Lung (tissue), 16 donors: Measurements from ENCODE around the gene CENPVL1. TPM values are rescaled to one million over a fixed set of nuclear protein-coding genes. Genes with fewer than 3 reads are reported as not detected.
"Not testable (repeated sequence)": the region's sequence is repeated elsewhere in the genome, so short reads cannot be mapped to it uniquely, and the experiment has no call there.

Experiments
- ATAC-seq: fragments of 200-7000 bp; cut with Tn5 transposase; one replicate; pipeline ENCODE4 v1.9.1; 2020; ENCODE audit warnings: moderate number of reproducible peaks; ENCODE audit not compliant: insufficient read depth, low FRiP score
- DNase-seq, 3 donors: peaks; one replicate each; pipeline ENCODE4 v3.0.0-alpha.2; 2013 to 2017
- H3K27ac ChIP-seq, 2 donors: one replicate each; pipeline ENCODE4 v1.5.1; 2013; ENCODE audit warnings: mild to moderate bottlenecking in 2 of 2, moderate library complexity in 2 of 2, control low read depth in 1 of 2, inconsistent platforms in 1 of 2, low read depth in 1 of 2, low read length in 1 of 2
- H3K27me3 ChIP-seq, 3 donors: one replicate each; pipeline ENCODE4 v1.5.1; 2013; ENCODE audit warnings: low read length in 2 of 3; ENCODE audit not compliant: control insufficient read depth in 3 of 3, insufficient read depth in 3 of 3
- H3K36me3 ChIP-seq, 4 donors: one replicate each; pipeline ENCODE4 v1.5.1; 2013; ENCODE audit warnings: low read length in 4 of 4, mild to moderate bottlenecking in 1 of 4, moderate library complexity in 1 of 4; ENCODE audit not compliant: control insufficient read depth in 4 of 4, insufficient read depth in 4 of 4
- H3K4me1 ChIP-seq, 5 donors: one replicate each; pipeline ENCODE4 v1.5.1; 2013; ENCODE audit warnings: low read length in 5 of 5, mild to moderate bottlenecking in 2 of 5, moderate library complexity in 1 of 5; ENCODE audit not compliant: control insufficient read depth in 5 of 5, insufficient read depth in 5 of 5
- H3K4me3 ChIP-seq: one replicate; pipeline ENCODE4 v1.5.1; 2013; ENCODE audit warnings: mild to moderate bottlenecking, control low read depth, moderate library complexity
- H3K9ac ChIP-seq, 2 donors: one replicate each; pipeline ENCODE4 v1.5.1; 2013; ENCODE audit warnings: low read length in 2 of 2, control low read depth in 1 of 2; ENCODE audit not compliant: insufficient read depth in 1 of 2
- H3K9me3 ChIP-seq, 4 donors: one replicate each; pipeline ENCODE4 v1.5.1; 2013; ENCODE audit warnings: low read length in 3 of 4, mild to moderate bottlenecking in 1 of 4, moderate library complexity in 1 of 4; ENCODE audit not compliant: control insufficient read depth in 4 of 4, insufficient read depth in 3 of 4
- WGBS, 2 donors: extraction: QIAGEN DNeasy Blood & Tissue Kit; methylation state at CpG; one replicate each; pipeline ENCODE4 v1.1.7; 2013; 5-methylcytosine and 5-hydroxymethylcytosine counted together
- long read RNA-seq, 5 donors: transcript quantifications; one replicate each; lab custom pipeline, GENCODE V29; 2026
- polyA plus RNA-seq, 2 donors: library from polyadenylated mRNA; stranded (reverse); fragments of 200-250 nt; gene quantifications; one replicate each; pipeline ENCODE4 v1.2.1, GENCODE V29; 2013
- total RNA-seq, 2 donors: library from RNA; depleted of rRNA in 1 of 2; stranded (reverse); fragments of >200 nt in 1 of 2; gene quantifications; one replicate each; pipeline ENCODE4 v1.2.1, GENCODE V29; 2014 to 2021
- TF ChIP-seq, protein P1 (sequence below): IDR thresholded peaks from 2 replicates; pipeline ENCODE4 v1.5.1; 2012; ENCODE audit warnings: mild to moderate bottlenecking; ENCODE audit errors: control extremely low read depth, extremely low read depth
- donor health status: control.
- donor health status: control.
- donor health status: Bipolar disorder and iron deficiency.
- donor health status: healthy.
- donor health status: DM: yes; HTN: yes; CAD: no.

Gene CENPVL1
- total RNA-seq, result not detected
- polyA plus RNA-seq, result not detected
- long read RNA-seq, donor 1, result 0 reads
- long read RNA-seq, donor 2, result 0 reads
- long read RNA-seq, donor 3, result 0 reads
- long read RNA-seq, donor 4, result 0 reads
- long read RNA-seq, donor 5, result 0 reads

DNA sequence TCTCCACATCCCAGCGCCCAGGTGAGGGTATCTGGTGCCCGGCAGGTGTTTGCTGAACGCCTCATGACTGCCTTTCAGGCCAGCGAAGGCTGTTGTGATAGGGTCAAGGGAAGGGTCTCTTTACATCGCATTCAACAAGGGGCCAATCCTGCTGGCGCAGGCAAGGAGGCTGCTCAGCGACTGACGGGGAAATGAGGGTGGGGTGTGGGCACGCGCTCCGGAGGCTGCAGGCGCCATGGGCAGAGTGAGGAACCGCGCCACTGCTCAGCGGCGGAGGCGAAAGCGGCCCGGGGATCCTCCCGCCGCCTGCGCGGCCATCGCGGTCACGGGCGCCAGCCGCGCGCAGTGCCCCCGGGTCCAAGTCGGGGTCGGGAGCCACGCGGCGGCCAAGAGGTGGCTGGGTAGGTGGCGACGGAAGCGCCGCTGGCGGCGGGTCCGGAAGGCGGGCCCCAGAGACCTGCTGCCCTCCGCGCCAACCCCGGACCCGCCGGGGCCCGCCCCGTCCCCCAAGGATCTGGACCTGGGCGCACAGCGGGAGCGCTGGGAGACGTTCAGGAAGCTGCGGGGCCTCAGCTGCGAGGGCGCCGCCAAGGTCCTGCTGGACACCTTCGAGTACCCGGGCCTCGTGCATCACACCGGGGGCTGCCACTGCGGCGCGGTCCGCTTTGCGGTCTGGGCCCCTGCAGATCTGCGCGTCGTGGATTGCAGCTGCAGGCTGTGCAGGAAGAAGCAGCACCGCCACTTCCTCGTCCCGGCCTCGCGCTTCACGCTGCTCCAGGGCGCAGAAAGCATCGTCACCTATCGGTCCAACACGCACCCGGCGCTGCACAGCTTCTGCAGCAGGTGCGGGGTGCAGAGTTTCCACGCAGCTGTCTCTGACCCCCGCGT is at the start of gene CENPVL1:
Gene CENPVL1 (plus strand): TSS at position 236 of the 888 bp plus-strand sequence. CDS start 0 bp downstream, at position 236.
- not testable (repeated sequence) for H3K4me3 ChIP-seq, DNase-seq, H3K9me3 ChIP-seq, H3K36me3 ChIP-seq, H3K4me1 ChIP-seq, H3K27ac ChIP-seq, ATAC-seq, H3K9ac ChIP-seq, H3K27me3 ChIP-seq
- no CpG with 5 or more reads among the region's 87 CpGs for WGBS, 2 donors

DNA sequence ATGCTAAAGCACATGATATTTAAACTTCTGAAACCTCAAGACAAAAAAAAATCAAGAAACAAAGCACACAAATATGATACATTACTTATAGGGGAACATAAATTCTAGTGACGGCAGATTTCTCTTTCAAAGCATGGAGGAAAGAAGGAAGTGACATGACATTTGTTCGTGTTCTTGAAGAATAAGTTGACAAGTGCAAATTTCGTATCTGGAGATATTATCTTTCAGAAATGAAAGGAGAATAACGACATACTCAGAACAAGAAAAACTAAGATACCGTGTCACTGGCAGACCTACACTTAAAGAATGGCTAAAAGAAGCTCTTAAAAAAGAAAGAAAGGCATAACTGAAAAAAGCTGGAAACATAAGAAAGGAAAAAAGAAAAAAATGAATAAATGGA is 44.3 kb upstream of the CENPVL1 start:
- DNase-seq (no peak), ATAC-seq (no peak)
- H3K9me3 ChIP-seq, result no peaks in the 10 kb centered on the region
- TF ChIP-seq, protein P1, sequence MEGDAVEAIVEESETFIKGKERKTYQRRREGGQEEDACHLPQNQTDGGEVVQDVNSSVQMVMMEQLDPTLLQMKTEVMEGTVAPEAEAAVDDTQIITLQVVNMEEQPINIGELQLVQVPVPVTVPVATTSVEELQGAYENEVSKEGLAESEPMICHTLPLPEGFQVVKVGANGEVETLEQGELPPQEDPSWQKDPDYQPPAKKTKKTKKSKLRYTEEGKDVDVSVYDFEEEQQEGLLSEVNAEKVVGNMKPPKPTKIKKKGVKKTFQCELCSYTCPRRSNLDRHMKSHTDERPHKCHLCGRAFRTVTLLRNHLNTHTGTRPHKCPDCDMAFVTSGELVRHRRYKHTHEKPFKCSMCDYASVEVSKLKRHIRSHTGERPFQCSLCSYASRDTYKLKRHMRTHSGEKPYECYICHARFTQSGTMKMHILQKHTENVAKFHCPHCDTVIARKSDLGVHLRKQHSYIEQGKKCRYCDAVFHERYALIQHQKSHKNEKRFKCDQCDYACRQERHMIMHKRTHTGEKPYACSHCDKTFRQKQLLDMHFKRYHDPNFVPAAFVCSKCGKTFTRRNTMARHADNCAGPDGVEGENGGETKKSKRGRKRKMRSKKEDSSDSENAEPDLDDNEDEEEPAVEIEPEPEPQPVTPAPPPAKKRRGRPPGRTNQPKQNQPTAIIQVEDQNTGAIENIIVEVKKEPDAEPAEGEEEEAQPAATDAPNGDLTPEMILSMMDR, result no peak
- no peaks in the 10 kb centered on the region for H3K4me1 ChIP-seq
- peaks cover 2 to 8% (median 5%) of the 10 kb centered on the region in 3 donors for H3K27me3 ChIP-seq
- WGBS, 2 donors, result 27 to 48% methylated on average over 5 of the region's 5 CpGs
- H3K9ac ChIP-seq, result no peak overlapping the region
- no peak overlapping the region for H3K4me3 ChIP-seq
- no peaks in the 10 kb centered on the region for H3K36me3 ChIP-seq
- H3K27ac ChIP-seq, result no peak overlapping the region

DNA sequence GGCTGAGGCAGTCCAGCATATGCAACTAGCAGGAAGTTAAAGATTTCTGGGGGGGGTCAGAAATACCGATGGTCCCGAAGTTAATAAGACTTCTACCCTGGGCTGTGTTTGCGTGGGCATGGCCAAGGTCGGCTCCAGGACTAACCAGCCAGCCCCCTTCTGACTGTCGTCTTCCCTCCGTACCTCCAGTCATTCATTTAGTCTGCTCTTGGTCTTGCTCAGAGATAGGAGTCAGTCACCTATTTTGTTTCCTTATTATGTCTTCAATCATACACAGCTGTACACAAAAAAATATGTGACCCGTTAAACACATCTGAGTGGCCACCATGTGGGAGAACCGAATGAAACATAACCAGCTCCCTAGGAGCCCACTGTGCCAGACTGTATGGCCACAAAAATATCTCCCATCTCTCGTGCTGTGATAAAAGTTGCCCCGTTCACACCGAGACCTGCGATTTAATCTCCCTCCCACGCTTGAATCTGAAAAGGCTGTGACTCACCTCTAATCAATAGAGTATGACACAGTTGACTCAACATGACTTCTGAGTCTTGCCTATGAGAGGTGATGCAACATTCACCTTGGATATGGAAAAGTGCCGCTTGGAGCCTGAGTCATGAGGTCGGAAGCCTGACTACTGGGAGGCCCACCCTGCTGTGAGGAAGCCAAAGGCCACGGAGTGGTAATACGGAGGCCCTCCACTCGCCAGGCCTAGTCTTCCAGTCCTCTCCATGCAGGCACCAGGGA is 30.5 kb upstream of the CENPVL1 start:
- WGBS, 2 donors, result no CpG with 5 or more reads among the region's 18 CpGs
- H3K36me3 ChIP-seq, H3K27ac ChIP-seq, ATAC-seq, DNase-seq, H3K9ac ChIP-seq, H3K4me3 ChIP-seq, H3K4me1 ChIP-seq, H3K9me3 ChIP-seq, H3K27me3 ChIP-seq: not testable (repeated sequence)

DNA sequence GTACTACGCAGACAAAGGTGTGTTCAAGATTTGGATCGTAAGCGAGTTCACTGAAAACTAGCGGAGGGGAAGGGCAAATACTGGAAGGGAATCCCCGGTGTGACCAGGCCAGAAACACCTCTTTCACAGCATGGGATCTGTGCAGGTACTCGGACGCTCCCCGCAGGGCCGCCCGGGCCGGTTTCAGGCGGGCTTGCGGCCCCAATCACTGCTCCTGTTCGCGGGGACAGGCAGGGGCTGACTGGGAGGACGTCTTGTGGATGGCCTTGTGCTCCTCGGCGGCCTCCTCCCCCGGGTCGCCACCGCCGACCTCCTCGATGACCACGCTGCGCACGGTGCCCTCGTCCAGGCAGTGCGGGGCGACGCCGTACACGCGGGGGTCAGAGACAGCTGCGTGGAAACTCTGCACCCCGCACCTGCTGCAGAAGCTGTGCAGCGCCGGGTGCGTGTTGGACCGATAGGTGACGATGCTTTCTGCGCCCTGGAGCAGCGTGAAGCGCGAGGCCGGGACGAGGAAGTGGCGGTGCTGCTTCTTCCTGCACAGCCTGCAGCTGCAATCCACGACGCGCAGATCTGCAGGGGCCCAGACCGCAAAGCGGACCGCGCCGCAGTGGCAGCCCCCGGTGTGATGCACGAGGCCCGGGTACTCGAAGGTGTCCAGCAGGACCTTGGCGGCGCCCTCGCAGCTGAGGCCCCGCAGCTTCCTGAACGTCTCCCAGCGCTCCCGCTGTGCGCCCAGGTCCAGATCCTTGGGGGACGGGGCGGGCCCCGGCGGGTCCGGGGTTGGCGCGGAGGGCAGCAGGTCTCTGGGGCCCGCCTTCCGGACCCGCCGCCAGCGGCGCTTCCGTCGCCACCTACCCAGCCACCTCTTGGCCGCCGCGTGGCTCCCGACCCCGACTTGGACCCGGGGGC is 28.2 kb upstream of the CENPVL1 start:
- H3K4me3 ChIP-seq, ATAC-seq, H3K36me3 ChIP-seq, H3K27me3 ChIP-seq, DNase-seq, H3K27ac ChIP-seq, H3K4me1 ChIP-seq, H3K9me3 ChIP-seq, H3K9ac ChIP-seq: not testable (repeated sequence)
- WGBS, 2 donors, result no CpG with 5 or more reads among the region's 88 CpGs

DNA sequence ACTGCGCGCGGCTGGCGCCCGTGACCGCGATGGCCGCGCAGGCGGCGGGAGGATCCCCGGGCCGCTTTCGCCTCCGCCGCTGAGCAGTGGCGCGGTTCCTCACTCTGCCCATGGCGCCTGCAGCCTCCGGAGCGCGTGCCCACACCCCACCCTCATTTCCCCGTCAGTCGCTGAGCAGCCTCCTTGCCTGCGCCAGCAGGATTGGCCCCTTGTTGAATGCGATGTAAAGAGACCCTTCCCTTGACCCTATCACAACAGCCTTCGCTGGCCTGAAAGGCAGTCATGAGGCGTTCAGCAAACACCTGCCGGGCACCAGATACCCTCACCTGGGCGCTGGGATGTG is 27.6 kb upstream of the CENPVL1 start, which contains the start of gene CENPVL2:
Gene CENPVL2 (minus strand): TSS at position 112 of the 343 bp plus-strand sequence. CDS start 0 bp downstream, at position 112.
- not testable (repeated sequence) for H3K36me3 ChIP-seq, H3K9ac ChIP-seq, DNase-seq, H3K4me3 ChIP-seq, H3K4me1 ChIP-seq, H3K27me3 ChIP-seq, H3K9me3 ChIP-seq, H3K27ac ChIP-seq, ATAC-seq
- no CpG with 5 or more reads among the region's 30 CpGs for WGBS, 2 donors
